Gastrocnemius medialis (tissue), 4 donors: ENCODE results near the gene FYN.

Source experiments
- POLR2A ChIP-seq, 2 donors: fragments of 450-650 bp; IDR thresholded peaks; one replicate each; pipeline ENCODE4 v1.6.1; 2017; ENCODE audit warnings: antibody characterized with exemption in 2 of 2, mild to moderate bottlenecking in 2 of 2, moderate library complexity in 2 of 2
- TF ChIP-seq, protein P1 (sequence below), 5 experiments: fragments of 450-650 bp in 3 of 5; fragments of 200-600 bp in 2 of 5; sonication (generic) in 2 of 5; IDR thresholded peaks in 4 of 5; conservative IDR thresholded peaks in 1 of 5; 1 replicate in 4 of 5; 2 replicates in 1 of 5; pipeline ENCODE4 v1.5.1; 2016 to 2019; ENCODE audit warnings: antibody characterized with exemption in 5 of 5, mild to moderate bottlenecking in 3 of 5, moderate library complexity in 3 of 5

DNA sequence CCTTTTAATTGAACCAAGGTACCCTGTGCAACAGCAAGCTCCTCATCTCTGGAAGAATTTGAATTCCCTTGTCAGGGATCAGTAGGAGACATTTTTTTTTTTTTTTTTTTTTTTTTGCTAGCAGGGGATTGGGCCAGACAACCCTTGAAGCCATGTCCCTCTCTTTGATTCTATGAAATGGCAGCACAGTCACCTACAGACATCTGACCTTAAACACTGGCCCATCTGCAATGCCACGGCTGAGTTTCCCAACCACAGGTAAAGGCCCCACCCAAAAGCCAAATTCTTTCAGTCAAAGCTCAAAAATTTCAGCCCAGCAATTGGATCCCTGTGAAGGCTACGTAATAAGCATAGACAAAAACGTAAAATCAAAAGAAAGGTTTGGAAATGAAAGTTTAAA is 94.2 kb downstream of the FYN start:
- TF ChIP-seq, protein P1, sequence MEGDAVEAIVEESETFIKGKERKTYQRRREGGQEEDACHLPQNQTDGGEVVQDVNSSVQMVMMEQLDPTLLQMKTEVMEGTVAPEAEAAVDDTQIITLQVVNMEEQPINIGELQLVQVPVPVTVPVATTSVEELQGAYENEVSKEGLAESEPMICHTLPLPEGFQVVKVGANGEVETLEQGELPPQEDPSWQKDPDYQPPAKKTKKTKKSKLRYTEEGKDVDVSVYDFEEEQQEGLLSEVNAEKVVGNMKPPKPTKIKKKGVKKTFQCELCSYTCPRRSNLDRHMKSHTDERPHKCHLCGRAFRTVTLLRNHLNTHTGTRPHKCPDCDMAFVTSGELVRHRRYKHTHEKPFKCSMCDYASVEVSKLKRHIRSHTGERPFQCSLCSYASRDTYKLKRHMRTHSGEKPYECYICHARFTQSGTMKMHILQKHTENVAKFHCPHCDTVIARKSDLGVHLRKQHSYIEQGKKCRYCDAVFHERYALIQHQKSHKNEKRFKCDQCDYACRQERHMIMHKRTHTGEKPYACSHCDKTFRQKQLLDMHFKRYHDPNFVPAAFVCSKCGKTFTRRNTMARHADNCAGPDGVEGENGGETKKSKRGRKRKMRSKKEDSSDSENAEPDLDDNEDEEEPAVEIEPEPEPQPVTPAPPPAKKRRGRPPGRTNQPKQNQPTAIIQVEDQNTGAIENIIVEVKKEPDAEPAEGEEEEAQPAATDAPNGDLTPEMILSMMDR (IDR thresholded peaks at IDR 0.05 in 4 of 5, conservative IDR thresholded peaks at IDR 0.05 in 1 of 5): no peak
- no peak for TF ChIP-seq POLR2A (IDR thresholded peaks at IDR 0.05)
